ENCODE data around the gene PEPD.

GRCh38 chr19:33448159-33448516, 73.5 kb downstream of the PEPD start:
- no peak for TF ChIP-seq CTCF (IDR thresholded peaks at IDR 0.05)
- no peak for TF ChIP-seq POLR2A (IDR thresholded peaks at IDR 0.05)

Data from Peyer's patch (tissue), 4 donors.